ENCODE data around the gene ZDHHC14.

GRCh38 chr6:157454762-157455714, 74.0 kb downstream of the ZDHHC14 start:
- TF ChIP-seq CTCF (IDR thresholded peaks at IDR 0.05) (no peak), EP300 (IDR thresholded peaks at IDR 0.05) (no peak), POLR2A (IDR thresholded peaks at IDR 0.05) (no peak)

All from ovary (tissue), 3 donors.